GM12892 (cell line): Measurements from ENCODE around the gene APOL2.

Experiments used
- POLR2A ChIP-seq: IDR thresholded peaks from 2 replicates; pipeline ENCODE4 v1.6.1; 2011; ENCODE audit warnings: low read depth, low read length, control low read depth
- POLR2AphosphoS5 ChIP-seq: IDR thresholded peaks from 2 replicates; pipeline ENCODE4 v1.6.1; 2011; ENCODE audit warnings: low read depth, low read length, control low read depth
- TAF1 ChIP-seq: IDR thresholded peaks from 2 replicates; pipeline ENCODE4 v1.6.1; 2011; ENCODE audit warnings: low read depth, mild to moderate bottlenecking, control low read depth, low read length, borderline replicate concordance

DNA sequence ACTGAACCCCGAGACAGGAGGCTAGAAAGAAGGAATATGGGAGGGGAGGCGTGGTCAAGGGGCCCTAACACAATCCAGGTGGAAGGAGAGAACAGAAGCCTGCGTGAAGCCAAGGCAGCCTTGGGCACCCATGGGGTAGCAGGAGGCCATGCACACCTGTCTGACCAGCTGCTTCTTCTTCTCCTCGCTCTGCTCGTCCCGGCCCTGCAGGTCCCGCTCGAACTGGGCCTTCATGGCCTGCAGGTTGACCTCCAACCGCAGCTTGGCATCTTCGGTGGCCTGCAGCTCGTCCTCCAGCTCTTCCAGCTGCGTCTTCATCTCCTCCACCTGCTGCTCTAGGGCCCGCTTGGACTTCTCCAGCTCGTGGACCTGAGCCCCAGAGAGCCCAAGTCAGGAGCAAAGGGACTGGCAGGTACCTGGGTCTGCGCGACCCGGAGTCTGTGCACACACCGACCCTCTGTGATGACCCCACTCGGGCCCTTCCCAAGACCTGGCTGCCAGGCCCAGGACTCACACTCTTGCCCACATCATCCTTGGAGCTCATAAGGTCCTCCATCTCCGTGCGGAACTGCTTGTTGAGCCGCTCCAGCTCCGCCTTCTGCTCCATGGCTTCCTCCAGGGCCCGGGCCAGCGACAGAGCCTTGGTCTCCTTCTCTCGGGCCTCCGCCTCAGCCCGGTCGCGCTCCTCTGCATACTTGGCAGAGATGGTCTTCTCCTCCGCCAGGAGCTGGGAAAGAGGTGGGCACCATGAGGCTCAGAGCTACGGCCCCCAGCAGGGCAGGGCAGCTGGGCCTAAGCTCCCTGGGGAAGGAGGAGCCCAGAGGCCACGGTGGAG is 49.5 kb upstream of the APOL2 start:
- no peak for TF ChIP-seq POLR2A
- TF ChIP-seq POLR2AphosphoS5 = no peak
- no peak for TF ChIP-seq TAF1
